Measurements from ENCODE around the gene BLVRA.

GRCh38 chr7:43823941-43824340 lies 65.5 kb downstream of the BLVRA start:
- TF ChIP-seq, protein P1, sequence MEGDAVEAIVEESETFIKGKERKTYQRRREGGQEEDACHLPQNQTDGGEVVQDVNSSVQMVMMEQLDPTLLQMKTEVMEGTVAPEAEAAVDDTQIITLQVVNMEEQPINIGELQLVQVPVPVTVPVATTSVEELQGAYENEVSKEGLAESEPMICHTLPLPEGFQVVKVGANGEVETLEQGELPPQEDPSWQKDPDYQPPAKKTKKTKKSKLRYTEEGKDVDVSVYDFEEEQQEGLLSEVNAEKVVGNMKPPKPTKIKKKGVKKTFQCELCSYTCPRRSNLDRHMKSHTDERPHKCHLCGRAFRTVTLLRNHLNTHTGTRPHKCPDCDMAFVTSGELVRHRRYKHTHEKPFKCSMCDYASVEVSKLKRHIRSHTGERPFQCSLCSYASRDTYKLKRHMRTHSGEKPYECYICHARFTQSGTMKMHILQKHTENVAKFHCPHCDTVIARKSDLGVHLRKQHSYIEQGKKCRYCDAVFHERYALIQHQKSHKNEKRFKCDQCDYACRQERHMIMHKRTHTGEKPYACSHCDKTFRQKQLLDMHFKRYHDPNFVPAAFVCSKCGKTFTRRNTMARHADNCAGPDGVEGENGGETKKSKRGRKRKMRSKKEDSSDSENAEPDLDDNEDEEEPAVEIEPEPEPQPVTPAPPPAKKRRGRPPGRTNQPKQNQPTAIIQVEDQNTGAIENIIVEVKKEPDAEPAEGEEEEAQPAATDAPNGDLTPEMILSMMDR (conservative IDR thresholded peaks at IDR 0.05; ENCODE audit: low read length) = no peak
- no peak for TF ChIP-seq EZH2phosphoT487 (IDR thresholded peaks at IDR 0.05; ENCODE audit: borderline replicate concordance, low read depth, low read length)

Data from OCI-LY7 (cell line).